ENCODE measurements around the gene MED22. TPM values are rescaled to one million over a fixed set of nuclear protein-coding genes. Genes with fewer than 3 reads are reported as not detected.
A peak's percentile ranks its signal among the peaks of the same experiment; 100 is the strongest.

MED22 gene
- total RNA-seq, 1 experiment from 2014 or later: 26.2 TPM

DNA sequence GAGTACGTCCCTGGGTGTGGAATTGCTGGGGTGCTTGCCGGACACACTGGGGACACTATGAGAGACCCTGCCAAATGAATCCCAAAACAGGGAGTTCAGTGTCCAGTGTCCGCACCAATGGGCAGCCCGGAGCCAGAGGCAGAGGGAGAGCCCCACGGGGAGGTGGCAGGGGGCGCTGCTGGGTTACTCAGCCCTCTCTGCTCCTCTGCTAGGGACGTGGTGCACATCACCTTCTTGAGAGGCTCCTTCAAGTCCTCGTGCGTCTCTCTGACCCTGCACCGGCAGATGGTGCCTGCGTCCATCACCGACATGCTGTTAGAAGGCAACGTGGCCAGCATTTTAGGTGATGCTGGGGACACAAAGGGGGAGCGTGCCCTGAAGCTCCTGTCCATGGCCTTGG lies 49.0 kb upstream of the MED22 start:
- ATAC-seq: peak; percentile 54; the same call in 1 of the 2 replicates
- no peaks in the 10 kb centered on the region for H3K27me3 ChIP-seq (ENCODE audit: control insufficient read depth, insufficient read depth, low read length)
- H3K4me3 ChIP-seq (ENCODE audit: low read depth in 2 of 2, low read length in 2 of 2): no peak overlapping the region
- intact Hi-C loops (cut with micrococcal nuclease; ENCODE audit: unreplicated experiment) (no loop called here), in situ Hi-C loops (cut with HindIII; ENCODE audit: low pct_unique_long_range_greater_than_20kb, low sequenced_read_pairs) (no loop called here)
- CTCF ChIA-PET: no interaction called here
- no TSS peak for BruUV-seq (replicated peaks)
- no peaks in the 10 kb centered on the region for H3K4me1 ChIP-seq (ENCODE audit: control insufficient read depth, insufficient read depth, low read length)
- POLR2A ChIA-PET: interaction anchor here (0.7 kb wide), 1 partner anchor 284 kb away, joined by 3 read pairs; no protein-coding TSS in a partner anchor
- DNase-seq (ENCODE audit: low read depth, low spot score): no peak
- TF ChIP-seq TCF7L2 (IDR thresholded peaks at IDR 0.05; ENCODE audit: low read depth, low read length): no peak
- TF ChIP-seq, protein P1, sequence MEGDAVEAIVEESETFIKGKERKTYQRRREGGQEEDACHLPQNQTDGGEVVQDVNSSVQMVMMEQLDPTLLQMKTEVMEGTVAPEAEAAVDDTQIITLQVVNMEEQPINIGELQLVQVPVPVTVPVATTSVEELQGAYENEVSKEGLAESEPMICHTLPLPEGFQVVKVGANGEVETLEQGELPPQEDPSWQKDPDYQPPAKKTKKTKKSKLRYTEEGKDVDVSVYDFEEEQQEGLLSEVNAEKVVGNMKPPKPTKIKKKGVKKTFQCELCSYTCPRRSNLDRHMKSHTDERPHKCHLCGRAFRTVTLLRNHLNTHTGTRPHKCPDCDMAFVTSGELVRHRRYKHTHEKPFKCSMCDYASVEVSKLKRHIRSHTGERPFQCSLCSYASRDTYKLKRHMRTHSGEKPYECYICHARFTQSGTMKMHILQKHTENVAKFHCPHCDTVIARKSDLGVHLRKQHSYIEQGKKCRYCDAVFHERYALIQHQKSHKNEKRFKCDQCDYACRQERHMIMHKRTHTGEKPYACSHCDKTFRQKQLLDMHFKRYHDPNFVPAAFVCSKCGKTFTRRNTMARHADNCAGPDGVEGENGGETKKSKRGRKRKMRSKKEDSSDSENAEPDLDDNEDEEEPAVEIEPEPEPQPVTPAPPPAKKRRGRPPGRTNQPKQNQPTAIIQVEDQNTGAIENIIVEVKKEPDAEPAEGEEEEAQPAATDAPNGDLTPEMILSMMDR (IDR thresholded peaks at IDR 0.05): peak; percentile 16; the same call in 1 of the 2 replicates
- H3K36me3 ChIP-seq (ENCODE audit: control insufficient read depth, insufficient read depth, low read length): no peaks in the 10 kb centered on the region
- H3K9me3 ChIP-seq (ENCODE audit: control insufficient read depth, insufficient read depth, low read depth, low read length): no peaks in the 10 kb centered on the region
- H3K27ac ChIP-seq (ENCODE audit: low read length): no peak overlapping the region

DNA sequence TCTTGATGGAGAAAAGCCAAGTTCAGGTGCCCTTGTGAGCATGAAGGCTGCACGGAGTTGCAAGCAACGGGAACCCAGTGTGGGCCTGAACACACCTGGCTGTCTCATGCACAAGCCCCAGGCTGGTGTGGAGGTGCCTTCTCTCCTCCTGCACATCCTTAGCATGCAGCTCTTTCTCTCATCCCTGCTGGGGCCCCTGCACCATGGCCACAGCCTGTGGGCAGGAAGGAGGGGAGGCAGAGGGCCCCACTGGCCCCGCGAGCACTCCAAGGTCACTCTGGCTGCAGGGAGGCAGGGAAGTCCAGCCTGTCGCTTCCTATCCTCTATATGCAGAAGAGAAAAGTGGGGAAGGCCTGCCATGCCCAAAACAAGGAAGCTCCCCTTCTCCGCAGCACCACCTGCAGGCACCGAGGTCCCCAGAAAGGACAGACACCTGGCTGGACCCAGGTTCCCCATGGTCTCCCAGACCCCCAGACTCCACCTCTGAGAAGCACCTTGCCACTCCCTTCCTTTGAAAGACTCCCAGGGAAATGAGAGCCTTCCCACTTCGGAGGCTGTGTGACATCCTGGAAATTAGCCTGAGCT lies 46.8 kb upstream of the MED22 start:
- Histone ChIP-seq H3K27me3 (ENCODE audit: control insufficient read depth, insufficient read depth, low read length) (no peaks in the 10 kb centered on the region), H3K27ac (ENCODE audit: low read length) (no peak overlapping the region), H3K4me3 (ENCODE audit: low read depth in 2 of 2, low read length in 2 of 2) (no peak overlapping the region), H3K36me3 (ENCODE audit: control insufficient read depth, insufficient read depth, low read length) (no peaks in the 10 kb centered on the region), H3K4me1 (ENCODE audit: control insufficient read depth, insufficient read depth, low read length) (no peaks in the 10 kb centered on the region), H3K9me3 (ENCODE audit: control insufficient read depth, insufficient read depth, low read depth, low read length) (no peaks in the 10 kb centered on the region)
- TF ChIP-seq, protein P2, sequence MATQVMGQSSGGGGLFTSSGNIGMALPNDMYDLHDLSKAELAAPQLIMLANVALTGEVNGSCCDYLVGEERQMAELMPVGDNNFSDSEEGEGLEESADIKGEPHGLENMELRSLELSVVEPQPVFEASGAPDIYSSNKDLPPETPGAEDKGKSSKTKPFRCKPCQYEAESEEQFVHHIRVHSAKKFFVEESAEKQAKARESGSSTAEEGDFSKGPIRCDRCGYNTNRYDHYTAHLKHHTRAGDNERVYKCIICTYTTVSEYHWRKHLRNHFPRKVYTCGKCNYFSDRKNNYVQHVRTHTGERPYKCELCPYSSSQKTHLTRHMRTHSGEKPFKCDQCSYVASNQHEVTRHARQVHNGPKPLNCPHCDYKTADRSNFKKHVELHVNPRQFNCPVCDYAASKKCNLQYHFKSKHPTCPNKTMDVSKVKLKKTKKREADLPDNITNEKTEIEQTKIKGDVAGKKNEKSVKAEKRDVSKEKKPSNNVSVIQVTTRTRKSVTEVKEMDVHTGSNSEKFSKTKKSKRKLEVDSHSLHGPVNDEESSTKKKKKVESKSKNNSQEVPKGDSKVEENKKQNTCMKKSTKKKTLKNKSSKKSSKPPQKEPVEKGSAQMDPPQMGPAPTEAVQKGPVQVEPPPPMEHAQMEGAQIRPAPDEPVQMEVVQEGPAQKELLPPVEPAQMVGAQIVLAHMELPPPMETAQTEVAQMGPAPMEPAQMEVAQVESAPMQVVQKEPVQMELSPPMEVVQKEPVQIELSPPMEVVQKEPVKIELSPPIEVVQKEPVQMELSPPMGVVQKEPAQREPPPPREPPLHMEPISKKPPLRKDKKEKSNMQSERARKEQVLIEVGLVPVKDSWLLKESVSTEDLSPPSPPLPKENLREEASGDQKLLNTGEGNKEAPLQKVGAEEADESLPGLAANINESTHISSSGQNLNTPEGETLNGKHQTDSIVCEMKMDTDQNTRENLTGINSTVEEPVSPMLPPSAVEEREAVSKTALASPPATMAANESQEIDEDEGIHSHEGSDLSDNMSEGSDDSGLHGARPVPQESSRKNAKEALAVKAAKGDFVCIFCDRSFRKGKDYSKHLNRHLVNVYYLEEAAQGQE (IDR thresholded peaks at IDR 0.05; ENCODE audit: insufficient read depth in 1 of 2, low read depth in 2 of 2, low read length in 1 of 2): no peak
- TF ChIP-seq, protein P1 (IDR thresholded peaks at IDR 0.05): no peak
- TF ChIP-seq TCF7L2 (IDR thresholded peaks at IDR 0.05; ENCODE audit: low read depth, low read length) (no peak), SIN3A (IDR thresholded peaks at IDR 0.05; ENCODE audit: borderline replicate concordance, insufficient read depth, low read depth, low read length) (no peak), POLR2AphosphoS5 (IDR thresholded peaks at IDR 0.05; ENCODE audit: low read depth, low read length) (no peak)
- ATAC-seq: no peak
- CTCF ChIA-PET: no interaction called here
- intact Hi-C loops (cut with micrococcal nuclease; ENCODE audit: unreplicated experiment): no loop called here
- BruUV-seq (replicated peaks): no TSS peak
- DNase-seq (ENCODE audit: low read depth, low spot score): no peak
- POLR2A ChIA-PET: no interaction called here
- in situ Hi-C loops (cut with HindIII; ENCODE audit: low pct_unique_long_range_greater_than_20kb, low sequenced_read_pairs): no loop called here
